ENCODE measurements around the gene DGKZ. TPM values are rescaled to one million over a fixed set of nuclear protein-coding genes. Genes with fewer than 3 reads are reported as not detected.

Gene DGKZ
- total RNA-seq, 4 donors from 2014 or later: 41.2 to 105 (median 49.6) TPM

DNA sequence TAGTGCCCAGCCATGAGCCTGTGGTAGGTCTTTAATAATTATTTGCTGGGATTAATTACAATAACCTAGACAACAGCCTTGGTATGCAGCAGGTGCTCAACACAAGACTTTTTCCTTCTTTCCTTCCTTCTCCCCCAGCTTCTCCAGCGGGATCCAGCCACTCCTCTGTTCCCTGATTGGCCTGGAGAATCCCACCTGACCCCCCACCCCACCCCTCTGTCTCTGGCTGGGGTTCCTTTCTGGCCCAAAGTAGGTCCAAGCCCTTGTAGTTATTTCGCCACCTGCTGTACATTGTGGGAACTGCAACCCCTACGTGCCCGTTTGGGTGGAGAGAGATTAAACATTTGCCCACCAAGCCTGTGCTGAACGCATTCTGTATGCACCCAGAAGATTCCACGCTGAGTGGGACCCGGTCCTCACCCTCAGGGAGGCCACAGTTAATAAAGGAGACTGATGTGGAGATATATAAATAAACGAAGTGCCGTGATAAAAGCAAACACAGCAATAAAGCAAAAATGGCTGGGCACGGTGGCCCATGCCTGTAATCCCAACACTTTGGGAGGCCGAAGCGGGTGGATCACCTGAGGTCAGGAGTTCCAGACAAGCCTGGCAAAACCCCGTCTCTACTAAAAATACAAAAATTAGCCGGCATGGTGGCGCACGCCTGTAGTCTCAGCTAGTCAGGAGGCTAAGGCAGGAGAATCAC is 32.1 kb upstream of the DGKZ start:
- H3K27ac ChIP-seq: no peak overlapping the region
- DNase-seq (ENCODE audit: low spot score in 2 of 2): peak; percentile 52 to 79
- no peaks in the 10 kb centered on the region for H3K27me3 ChIP-seq
- no peaks in the 10 kb centered on the region for H3K9me3 ChIP-seq
- peaks cover 0 to 19% (median 0%) of the 10 kb centered on the region in 3 donors for H3K36me3 ChIP-seq
- peaks cover 0 to 5% (median 0%) of the 10 kb centered on the region in 4 donors for H3K4me1 ChIP-seq
- H3K4me3 ChIP-seq: no peak overlapping the region
- 51 to 54% methylated on average over 16 of the region's 16 CpGs for WGBS, 2 donors
- TF ChIP-seq EP300 (IDR thresholded peaks at IDR 0.05) (no peak), POLR2A (IDR thresholded peaks at IDR 0.05) (no peak)
- TF ChIP-seq, protein P1, sequence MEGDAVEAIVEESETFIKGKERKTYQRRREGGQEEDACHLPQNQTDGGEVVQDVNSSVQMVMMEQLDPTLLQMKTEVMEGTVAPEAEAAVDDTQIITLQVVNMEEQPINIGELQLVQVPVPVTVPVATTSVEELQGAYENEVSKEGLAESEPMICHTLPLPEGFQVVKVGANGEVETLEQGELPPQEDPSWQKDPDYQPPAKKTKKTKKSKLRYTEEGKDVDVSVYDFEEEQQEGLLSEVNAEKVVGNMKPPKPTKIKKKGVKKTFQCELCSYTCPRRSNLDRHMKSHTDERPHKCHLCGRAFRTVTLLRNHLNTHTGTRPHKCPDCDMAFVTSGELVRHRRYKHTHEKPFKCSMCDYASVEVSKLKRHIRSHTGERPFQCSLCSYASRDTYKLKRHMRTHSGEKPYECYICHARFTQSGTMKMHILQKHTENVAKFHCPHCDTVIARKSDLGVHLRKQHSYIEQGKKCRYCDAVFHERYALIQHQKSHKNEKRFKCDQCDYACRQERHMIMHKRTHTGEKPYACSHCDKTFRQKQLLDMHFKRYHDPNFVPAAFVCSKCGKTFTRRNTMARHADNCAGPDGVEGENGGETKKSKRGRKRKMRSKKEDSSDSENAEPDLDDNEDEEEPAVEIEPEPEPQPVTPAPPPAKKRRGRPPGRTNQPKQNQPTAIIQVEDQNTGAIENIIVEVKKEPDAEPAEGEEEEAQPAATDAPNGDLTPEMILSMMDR (IDR thresholded peaks at IDR 0.05): peak; percentile 77 to 95 (median 79)

- TF ChIP-seq EP300 (IDR thresholded peaks at IDR 0.05) (no peak), POLR2A (IDR thresholded peaks at IDR 0.05) (no peak)
- TF ChIP-seq, protein P1 (IDR thresholded peaks at IDR 0.05): no peak
- no peaks in the 10 kb centered on the region for H3K27me3 ChIP-seq
- no peak overlapping the region for H3K4me3 ChIP-seq
- 69 to 84% methylated on average over 3 to 8 of the region's 12 CpGs for WGBS, 2 donors
- DNase-seq (ENCODE audit: low spot score in 2 of 2): no peak
- no peak overlapping the region for H3K27ac ChIP-seq
- no peaks in the 10 kb centered on the region for H3K9me3 ChIP-seq
- peaks cover 0 to 5% (median 0%) of the 10 kb centered on the region in 4 donors for H3K4me1 ChIP-seq
- peaks cover 0 to 22% (median 0%) of the 10 kb centered on the region in 3 donors for H3K36me3 ChIP-seq
These were observed 31.3 kb upstream of the DGKZ start for GRCh38 chr11:46315783-46316563.

DNA sequence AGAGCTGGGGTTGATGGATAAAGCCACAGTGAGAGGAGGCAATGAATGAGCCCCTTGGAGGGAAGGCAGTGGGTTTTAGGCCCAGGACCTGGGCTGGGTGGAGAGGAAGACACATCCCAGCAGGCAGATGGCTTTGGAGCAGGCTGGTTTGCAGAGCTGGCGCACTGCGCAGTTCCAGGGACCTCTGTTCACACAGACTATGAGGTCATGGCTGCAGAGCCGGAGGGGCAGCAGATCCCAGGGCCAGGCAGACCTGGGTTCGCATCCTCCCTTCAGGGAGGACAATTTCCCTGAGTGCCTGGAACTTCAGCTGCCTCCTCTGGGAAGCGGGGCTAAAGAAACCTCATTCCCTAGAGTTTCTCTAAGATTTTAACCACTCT is 28.2 kb upstream of the DGKZ start:
- no peak for DNase-seq (ENCODE audit: low spot score in 2 of 2)
- H3K27me3 ChIP-seq: no peaks in the 10 kb centered on the region
- 82 to 85% methylated on average over 5 of the region's 5 CpGs for WGBS, 2 donors
- no peak overlapping the region for H3K4me3 ChIP-seq
- peaks cover 0 to 22% (median 0%) of the 10 kb centered on the region in 3 donors for H3K36me3 ChIP-seq
- H3K9me3 ChIP-seq: no peaks in the 10 kb centered on the region
- TF ChIP-seq, protein P1 (IDR thresholded peaks at IDR 0.05): no peak
- TF ChIP-seq EP300 (IDR thresholded peaks at IDR 0.05) (no peak), POLR2A (IDR thresholded peaks at IDR 0.05) (no peak)
- H3K4me1 ChIP-seq: peaks cover 0 to 5% (median 0%) of the 10 kb centered on the region in 4 donors
- peak overlapping the region in 1 of 4 donors; percentile 43 for H3K27ac ChIP-seq

DNA sequence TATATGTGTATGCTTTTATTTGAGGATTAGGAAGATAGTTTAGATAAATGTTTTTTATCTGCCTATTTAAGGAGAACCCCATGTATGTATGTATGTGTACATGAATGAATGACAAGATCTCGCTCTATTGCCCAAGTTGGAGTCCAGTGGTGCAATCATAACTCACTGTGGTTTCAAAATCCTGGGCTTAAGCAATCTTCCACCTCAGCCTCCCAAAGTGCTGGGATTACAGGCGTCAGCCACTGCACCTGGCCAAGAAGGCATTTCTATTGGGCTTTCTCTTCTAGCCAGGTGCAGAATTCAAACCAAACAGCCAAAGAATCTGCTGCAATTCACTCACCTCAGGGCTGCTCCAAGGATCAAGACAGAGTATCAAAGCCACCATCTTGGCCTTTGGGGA is 25.5 kb upstream of the DGKZ start:
- Histone ChIP-seq H3K27ac (no peak overlapping the region), H3K27me3 (peaks cover 0 to 3% of the 10 kb centered on the region in 2 donors), H3K9me3 (no peaks in the 10 kb centered on the region), H3K4me3 (no peak overlapping the region), H3K36me3 (peaks cover 0 to 16% (median 0%) of the 10 kb centered on the region in 3 donors), H3K4me1 (no peaks in the 10 kb centered on the region)
- 84 to 92% methylated on average over 2 of the region's 2 CpGs for WGBS, 2 donors
- DNase-seq (ENCODE audit: low spot score in 2 of 2): no peak
- TF ChIP-seq POLR2A (IDR thresholded peaks at IDR 0.05) (no peak), EP300 (IDR thresholded peaks at IDR 0.05) (peak in 1 of 2 donors; percentile 9)

DNA sequence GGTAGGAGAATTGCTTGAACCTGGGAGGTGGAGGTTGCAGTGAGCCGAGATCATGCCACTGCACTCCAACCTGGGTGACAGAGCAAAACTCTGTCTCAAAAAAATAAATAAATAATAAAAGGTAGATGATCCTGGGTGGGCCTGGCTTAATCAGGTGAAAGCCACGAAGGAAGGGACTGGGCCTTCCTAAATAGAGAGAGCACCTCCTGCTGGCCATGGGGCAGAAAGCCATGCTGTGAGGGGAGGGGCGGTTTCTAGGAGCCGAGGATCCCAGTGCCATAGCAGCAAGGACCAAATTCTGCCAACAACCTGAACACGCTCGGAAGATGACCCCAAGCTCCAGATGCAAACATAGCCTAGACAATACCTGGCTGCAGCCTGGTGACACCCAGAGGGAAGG is 24.5 kb upstream of the DGKZ start:
- Histone ChIP-seq H3K27ac (no peak overlapping the region), H3K27me3 (peaks cover 0 to 8% of the 10 kb centered on the region in 2 donors), H3K9me3 (no peaks in the 10 kb centered on the region), H3K4me3 (no peak overlapping the region), H3K36me3 (peaks cover 0 to 7% (median 0%) of the 10 kb centered on the region in 3 donors), H3K4me1 (no peaks in the 10 kb centered on the region)
- DNase-seq (ENCODE audit: low spot score in 2 of 2): no peak
- TF ChIP-seq POLR2A (IDR thresholded peaks at IDR 0.05) (no peak), EP300 (IDR thresholded peaks at IDR 0.05) (no peak)
- TF ChIP-seq, protein P1 (IDR thresholded peaks at IDR 0.05): no peak
- 80 to 81% methylated on average over 6 of the region's 6 CpGs for WGBS, 2 donors
